Measurements from ENCODE around the gene ADGRG3. TPM values are rescaled to one million over a fixed set of nuclear protein-coding genes. Genes with fewer than 3 reads are reported as not detected.
"Not testable (repeated sequence)": the region's sequence is repeated elsewhere in the genome, so short reads cannot be mapped to it uniquely, and the experiment has no call there.

The ADGRG3 gene
- total and polyA plus RNA-seq, 2 of the 8 experiments (the other 6 are each of a cell fraction or from before 2014, with no cell fraction given): 0.28 to 0.98 TPM

DNA sequence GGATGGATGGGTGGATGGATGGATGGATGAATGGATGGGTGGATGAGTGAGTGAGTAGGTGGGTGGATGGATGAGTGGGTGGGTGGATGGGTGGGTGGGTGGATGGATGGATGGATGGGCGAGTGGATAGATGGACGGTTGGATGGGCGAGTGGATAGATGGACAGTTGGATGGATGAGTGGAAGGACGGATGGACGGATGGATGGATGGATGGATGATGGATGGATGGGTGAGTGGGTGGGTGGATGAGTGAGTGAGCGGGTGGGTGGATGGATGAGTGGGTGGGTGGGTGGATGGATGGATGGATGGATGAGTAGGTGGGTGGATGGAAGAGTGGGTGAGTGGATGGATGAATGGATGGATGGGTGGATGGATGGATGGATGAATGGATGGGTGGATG, 61.7 kb downstream of the ADGRG3 start:
- H2AK5ac ChIP-seq (ENCODE audit: low read depth, low read length); H3K4me1 ChIP-seq (replicated peaks in 1 of 4; ENCODE audit: control insufficient read depth in 3 of 4, insufficient read depth in 4 of 4, low read length in 3 of 4); H3K27ac ChIP-seq (ENCODE audit: low read depth, low read length); H2BK20ac ChIP-seq (ENCODE audit: low read length); POLR2A ChIA-PET (ENCODE audit: partially characterized antibody); H3K9me3 ChIP-seq (ENCODE audit: insufficient read depth in 2 of 2, low read depth in 1 of 2, low read length in 1 of 2); H2BK12ac ChIP-seq (ENCODE audit: low read depth, low read length); H2AFZ ChIP-seq (ENCODE audit: low read length); H3K4ac ChIP-seq (replicated peaks; ENCODE audit: insufficient read length, low read depth, low read length); H3K79me2 ChIP-seq (ENCODE audit: control insufficient read depth in 1 of 2, insufficient read depth in 2 of 2, low read length in 2 of 2); H3K27me3 ChIP-seq (replicated peaks in 1 of 4; ENCODE audit: control insufficient read depth in 3 of 4, extremely low read depth in 1 of 4, insufficient read depth in 3 of 4, low read length in 3 of 4); H4K91ac ChIP-seq (replicated peaks; ENCODE audit: insufficient read length, low read length); H2BK15ac ChIP-seq (ENCODE audit: low read length); H4K20me1 ChIP-seq (replicated peaks in 1 of 2; ENCODE audit: control insufficient read depth in 1 of 2, insufficient read depth in 2 of 2, low read length in 2 of 2); H3K36me3 ChIP-seq (ENCODE audit: control insufficient read depth in 2 of 4, insufficient read depth in 4 of 4, low read length in 3 of 4); H3K79me1 ChIP-seq (ENCODE audit: low read depth, low read length); FAIRE-seq; H3K4me2 ChIP-seq (ENCODE audit: insufficient read depth in 1 of 2, low read depth in 2 of 2, low read length in 2 of 2); H3K9ac ChIP-seq (replicated peaks in 1 of 4; ENCODE audit: extremely low read depth in 1 of 4, low read depth in 3 of 4, low read length in 3 of 4); H4K5ac ChIP-seq (ENCODE audit: insufficient read length, low read depth, low read length); H2BK120ac ChIP-seq (replicated peaks; ENCODE audit: low read depth, low read length); H4K8ac ChIP-seq (ENCODE audit: extremely low read depth, insufficient read depth, low read length); DNase-seq (ENCODE audit: low read depth in 1 of 2, low spot score in 2 of 2); H3K14ac ChIP-seq (ENCODE audit: insufficient read length); H3K18ac ChIP-seq (ENCODE audit: extremely low read depth, low read length); H3K23ac ChIP-seq (ENCODE audit: insufficient read length); CTCF ChIA-PET (ENCODE audit: partially characterized antibody); H2BK5ac ChIP-seq (ENCODE audit: low read depth, low read length); H3K56ac ChIP-seq (replicated peaks; ENCODE audit: insufficient read length, low read depth, low read length); H3K4me3 ChIP-seq (ENCODE audit: extremely low read depth in 1 of 4, insufficient read depth in 2 of 4, low read depth in 3 of 4, low read length in 4 of 4): not testable (repeated sequence)
- WGBS, 2 experiments (ENCODE audit: extremely low coverage in 1 of 2, insufficient coverage in 1 of 2, insufficient read length in 1 of 2, insufficient replicate concordance in 2 of 2, low coverage in 1 of 2, low lambda C conversion rate in 2 of 2, missing lambda C conversion rate in 1 of 2): 84 to 100% methylated on average over 1 to 3 of the region's 6 CpGs
- peaks cover 20% of the 10 kb centered on the region; the same call in 1 of the 2 replicates for H3K23me2 ChIP-seq (ENCODE audit: low read depth, low read length)
